Cardiac muscle cell (in vitro differentiated cells and primary cell): Measurements from ENCODE around the gene RAB3C. TPM values are rescaled to one million over a fixed set of nuclear protein-coding genes. Genes with fewer than 3 reads are reported as not detected.
A peak's percentile ranks its signal among the peaks of the same experiment; 100 is the strongest.
"Not testable (repeated sequence)": the region's sequence is repeated elsewhere in the genome, so short reads cannot be mapped to it uniquely, and the experiment has no call there.

Experiments used
- DNase-seq, 2 donors: peaks; one replicate each; pipeline versions ENCODE4 v3.0.0 to v3.0.0-alpha.2; 2010 to 2017; ENCODE audit warnings: low read depth in 1 of 2, low spot score in 1 of 2
- H3K27ac ChIP-seq: fragments of 200-600 bp; sonication (generic); 2 replicates; pipeline ENCODE4 v1.5.1; 2016
- H3K27me3 ChIP-seq: fragments of 200-600 bp; sonication (generic); 2 replicates; pipeline ENCODE4 v1.6.0; 2016; ENCODE audit warnings: control low read depth
- H3K36me3 ChIP-seq: fragments of 200-600 bp; sonication (generic); 2 replicates; pipeline ENCODE4 v1.5.1; 2016; ENCODE audit warnings: control low read depth
- H3K4me1 ChIP-seq: fragments of 200-600 bp; sonication (generic); 2 replicates; pipeline ENCODE4 v1.8.1; 2017; ENCODE audit warnings: low read depth, mild to moderate bottlenecking, mixed run types
- H3K4me3 ChIP-seq: fragments of 200-600 bp; sonication (generic); 2 replicates; pipeline ENCODE4 v1.5.1; 2016; ENCODE audit warnings: mild to moderate bottlenecking
- H3K9me3 ChIP-seq: fragments of 200-600 bp; sonication (generic); 2 replicates; pipeline ENCODE4 v1.5.1; 2017; ENCODE audit warnings: low read depth, mild to moderate bottlenecking, control low read depth
- CTCF ChIP-seq: IDR thresholded peaks from 2 replicates; pipeline ENCODE4 v1.5.1; 2012; ENCODE audit warnings: low read depth, mild to moderate bottlenecking, low read length
- polyA plus RNA-seq: library from polyadenylated mRNA; unstranded; fragments of >200 nt; fragmentation: Nextera tagmentation; extraction: Ambion mirVana; gene quantifications from 2 replicates; pipeline ENCODE4 v1.2.1, GENCODE V29; 2016
- total RNA-seq: library from RNA; depleted of rRNA; stranded (reverse); fragments of >200 nt; gene quantifications from 2 replicates; pipeline ENCODE4 v1.2.3, GENCODE V29; 2016

The RAB3C gene
- total RNA-seq (0.69 and 1.8 TPM in 2 replicates), polyA plus RNA-seq (0.32 and 1.1 TPM in 2 replicates)

- no peak for TF ChIP-seq CTCF
- no peaks in the 10 kb centered on the region for H3K4me1 ChIP-seq
- no peaks in the 10 kb centered on the region for H3K36me3 ChIP-seq
- no peaks in the 10 kb centered on the region for H3K9me3 ChIP-seq
- peaks cover 11% of the 10 kb centered on the region for H3K27me3 ChIP-seq
- H3K27ac ChIP-seq, result no peak within 1 kb of the TSS
- DNase-seq, result peak; percentile 95 to 96
- H3K4me3 ChIP-seq, result peak within 1 kb of the TSS; percentile 89
Measured at GRCh38 chr5:58582803-58583491, at the start of gene RAB3C. Gene RAB3C (plus strand): TSS chr5:58583075. CDS start chr5:58583209, 134 bp downstream.

DNA sequence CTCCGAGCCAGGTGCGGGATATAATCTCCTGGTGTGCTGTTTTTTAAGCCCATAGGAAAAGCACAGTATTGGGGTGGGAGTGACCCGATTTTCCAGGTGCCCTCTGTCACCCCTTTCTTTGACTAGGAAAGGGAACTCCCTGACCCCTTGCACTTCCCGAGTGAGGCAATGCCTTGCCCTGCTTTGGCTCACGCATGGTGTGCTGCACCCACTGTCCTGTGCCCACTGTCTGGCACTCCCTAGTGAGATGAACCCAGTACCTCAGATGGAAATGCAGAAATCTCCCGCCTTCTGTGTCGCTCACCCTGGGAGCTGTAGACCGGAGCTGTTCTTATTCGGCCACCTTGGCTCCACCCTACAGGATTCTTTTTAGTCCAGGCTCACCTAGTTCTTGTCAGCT, 40.9 kb upstream of the RAB3C start:
- H3K36me3 ChIP-seq, H3K27ac ChIP-seq, H3K9me3 ChIP-seq, H3K4me1 ChIP-seq, H3K27me3 ChIP-seq, H3K4me3 ChIP-seq, DNase-seq: not testable (repeated sequence)

- H3K4me3 ChIP-seq, result no peak overlapping the region
- no peaks in the 10 kb centered on the region for H3K9me3 ChIP-seq
- H3K27ac ChIP-seq, result no peak overlapping the region
- H3K36me3 ChIP-seq, result no peaks in the 10 kb centered on the region
- no peaks in the 10 kb centered on the region for H3K27me3 ChIP-seq
- no peak for DNase-seq
- H3K4me1 ChIP-seq, result no peaks in the 10 kb centered on the region
- no peak for TF ChIP-seq CTCF
Measured at GRCh38 chr5:58542709-58543108, 40.2 kb upstream of the RAB3C start.

DNA sequence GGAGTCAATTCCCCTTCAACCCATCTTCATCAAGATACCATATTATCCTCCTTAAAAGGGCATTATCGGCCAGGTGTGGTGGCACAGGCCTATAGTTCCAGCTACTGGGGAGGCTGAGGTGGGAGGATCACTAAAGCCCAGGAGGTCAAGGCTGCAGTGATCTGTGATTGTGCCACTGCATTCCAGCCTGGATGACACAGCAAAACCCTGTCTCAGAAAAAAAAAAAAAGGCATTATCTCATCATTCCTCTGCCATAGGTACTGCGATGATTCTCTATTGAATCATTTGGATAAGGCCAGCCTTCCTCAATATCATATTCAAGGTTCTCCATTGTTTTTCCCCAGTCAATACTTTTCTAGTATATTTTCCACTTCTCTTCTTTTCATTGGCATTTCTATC, 39.2 kb upstream of the RAB3C start:
- no peak overlapping the region for H3K27ac ChIP-seq
- H3K36me3 ChIP-seq, result no peaks in the 10 kb centered on the region
- no peak for DNase-seq
- H3K4me1 ChIP-seq, result no peaks in the 10 kb centered on the region
- no peak for TF ChIP-seq CTCF
- H3K27me3 ChIP-seq, result no peaks in the 10 kb centered on the region
- no peaks in the 10 kb centered on the region for H3K9me3 ChIP-seq
- no peak overlapping the region for H3K4me3 ChIP-seq

DNA sequence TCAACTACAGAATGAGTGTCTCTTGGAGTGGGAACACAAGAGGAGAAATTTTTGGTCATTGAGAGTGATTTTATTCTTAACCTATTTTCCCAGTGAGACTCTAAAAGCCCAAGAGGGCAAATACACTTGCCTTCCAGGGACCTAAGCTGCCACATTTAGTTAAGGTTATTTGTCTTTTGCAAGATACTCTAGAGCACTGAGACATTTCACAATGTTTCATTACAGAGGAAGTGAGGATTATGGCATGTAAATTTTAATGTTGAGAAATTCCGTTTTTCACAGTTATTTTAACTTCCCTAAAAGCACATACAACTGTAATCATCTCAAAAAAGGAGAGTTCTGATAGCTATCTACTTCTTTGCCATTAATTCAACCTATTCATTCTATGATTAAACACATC, 38.7 kb upstream of the RAB3C start:
- Histone ChIP-seq H3K4me1 (no peaks in the 10 kb centered on the region), H3K4me3 (no peak overlapping the region), H3K27me3 (no peaks in the 10 kb centered on the region), H3K36me3 (no peaks in the 10 kb centered on the region), H3K9me3 (no peaks in the 10 kb centered on the region), H3K27ac (no peak overlapping the region)
- DNase-seq, result no peak
- TF ChIP-seq CTCF, result no peak

- H3K4me1 ChIP-seq, result no peaks in the 10 kb centered on the region
- no peak for DNase-seq
- H3K27ac ChIP-seq, result no peak overlapping the region
- no peak for TF ChIP-seq CTCF
- H3K9me3 ChIP-seq, result no peaks in the 10 kb centered on the region
- H3K4me3 ChIP-seq, result no peak overlapping the region
- no peaks in the 10 kb centered on the region for H3K27me3 ChIP-seq
- no peaks in the 10 kb centered on the region for H3K36me3 ChIP-seq
Measured at GRCh38 chr5:58544926-58545325, 37.9 kb upstream of the RAB3C start.
